OCI-LY1 (cell line): ENCODE measurements around the gene SF3A1.

Experiments used
- H2AFZ ChIP-seq: fragments of 200-600 bp; sonication (generic), shearing (Covaris generic); 2 replicates; pipeline ENCODE4 v1.6.0; 2014; ENCODE audit warnings: antibody characterized with exemption, mild to moderate bottlenecking, low read length
- H3F3A ChIP-seq: fragments of 200-600 bp; sonication (generic), shearing (Covaris generic); 2 replicates; pipeline ENCODE4 v1.6.0; 2014; ENCODE audit warnings: mild to moderate bottlenecking, antibody characterized with exemption, low read length, moderate library complexity; ENCODE audit not compliant: insufficient read depth
- H3K27ac ChIP-seq: fragments of 200-600 bp; sonication (generic); 2 replicates; pipeline ENCODE4 v1.5.1; 2014; ENCODE audit warnings: low read length, mixed run types, mild to moderate bottlenecking, low read depth; ENCODE audit not compliant: poor library complexity, severe bottlenecking
- H3K27me3 ChIP-seq: fragments of 200-600 bp; sonication (generic); 2 replicates; pipeline ENCODE4 v1.6.0; 2014; ENCODE audit warnings: antibody characterized with exemption, mild to moderate bottlenecking, low read length, moderate library complexity; ENCODE audit not compliant: insufficient read depth
- H3K36me3 ChIP-seq: fragments of 200-600 bp; sonication (generic); 2 replicates; pipeline ENCODE4 v1.6.1; 2014; ENCODE audit warnings: mild to moderate bottlenecking, antibody characterized with exemption, low read length, moderate library complexity, mixed read lengths; ENCODE audit not compliant: insufficient read depth
- H3K4me1 ChIP-seq: fragments of 200-600 bp; sonication (generic); 2 replicates; pipeline ENCODE4 v1.5.1; 2014; ENCODE audit warnings: mild to moderate bottlenecking, low read length, moderate library complexity; ENCODE audit not compliant: insufficient read depth, severe bottlenecking
- H3K4me2 ChIP-seq: fragments of 200-600 bp; sonication (generic), shearing (Covaris generic); 2 replicates; pipeline ENCODE4 v1.6.1; 2014; ENCODE audit warnings: low read length
- H3K4me3 ChIP-seq: fragments of 200-600 bp; sonication (generic); 2 replicates; pipeline ENCODE4 v1.5.1; 2014; ENCODE audit warnings: low read length, low read depth, mild to moderate bottlenecking, mixed read lengths; ENCODE audit not compliant: poor library complexity, severe bottlenecking
- H3K79me2 ChIP-seq: fragments of 200-600 bp; shearing (Covaris generic); 2 replicates; pipeline ENCODE4 v1.6.1; 2016; ENCODE audit warnings: mixed run types, low read length, mixed read lengths; ENCODE audit not compliant: insufficient read depth
- H3K9ac ChIP-seq: fragments of 200-600 bp; sonication (generic), shearing (Covaris generic); 2 replicates; pipeline ENCODE4 v1.6.1; 2014; ENCODE audit warnings: mild to moderate bottlenecking, low read length, mixed read lengths
- H3K9me2 ChIP-seq: fragments of 200-600 bp; sonication (generic), shearing (Covaris generic); 2 replicates; pipeline ENCODE4 v1.6.1; 2014; ENCODE audit warnings: low read depth, mild to moderate bottlenecking, low read length, mixed read lengths
- H3K9me3 ChIP-seq: fragments of 200-600 bp; shearing (Covaris generic); 2 replicates; pipeline ENCODE4 v1.6.1; 2014; ENCODE audit warnings: low read length, mixed read lengths
- H4K20me1 ChIP-seq: fragments of 200-600 bp; sonication (generic), shearing (Covaris generic); 2 replicates; pipeline ENCODE4 v1.6.0; 2016; ENCODE audit warnings: mild to moderate bottlenecking, low read length; ENCODE audit not compliant: insufficient read depth
- CTCF ChIP-seq: fragments of 200-600 bp; sonication (generic), shearing (Covaris generic); IDR thresholded peaks from 2 replicates; pipeline ENCODE4 v1.5.1; 2017; ENCODE audit warnings: mild to moderate bottlenecking, antibody characterized with exemption, low read length, moderate library complexity, mixed read lengths
- EZH2 ChIP-seq: fragments of 200-600 bp; sonication (generic), shearing (Covaris generic); IDR thresholded peaks from 2 replicates; pipeline ENCODE4 v1.8.0; 2017; ENCODE audit warnings: borderline replicate concordance, mixed run types, mild to moderate bottlenecking, antibody characterized with exemption, low read length, moderate library complexity, mixed read lengths

The SF3A1 gene

GRCh38 chr22:30337461-30337778 is 19.3 kb downstream of the SF3A1 start:
- H4K20me1 ChIP-seq: no peaks in the 10 kb centered on the region
- no peak overlapping the region for H3K9ac ChIP-seq
- H3K9me2 ChIP-seq: no peaks in the 10 kb centered on the region
- H3K27me3 ChIP-seq: no peaks in the 10 kb centered on the region
- TF ChIP-seq CTCF: no peak
- no peak for TF ChIP-seq EZH2
- H3K79me2 ChIP-seq: no peaks in the 10 kb centered on the region
- no peaks in the 10 kb centered on the region for H3F3A ChIP-seq
- no peaks in the 10 kb centered on the region for H3K9me3 ChIP-seq
- no peak overlapping the region for H2AFZ ChIP-seq
- no peak overlapping the region for H3K4me3 ChIP-seq
- no peak overlapping the region for H3K4me2 ChIP-seq
- H3K27ac ChIP-seq: no peak overlapping the region
- peaks cover 99% of the 10 kb centered on the region for H3K36me3 ChIP-seq
- no peaks in the 10 kb centered on the region for H3K4me1 ChIP-seq

GRCh38 chr22:30336752-30337460 is 19.8 kb downstream of the SF3A1 start:
- Histone ChIP-seq H3K27ac (no peak overlapping the region), H4K20me1 (no peaks in the 10 kb centered on the region)

GRCh38 chr22:30335236-30335635 is 21.5 kb downstream of the SF3A1 start:
- Histone ChIP-seq H3K9me2 (no peaks in the 10 kb centered on the region), H3F3A (no peaks in the 10 kb centered on the region), H2AFZ (no peak overlapping the region), H3K79me2 (no peaks in the 10 kb centered on the region), H3K27me3 (no peaks in the 10 kb centered on the region), H4K20me1 (no peaks in the 10 kb centered on the region), H3K4me3 (no peak overlapping the region), H3K9ac (no peak overlapping the region), H3K4me2 (no peak overlapping the region), H3K27ac (no peak overlapping the region), H3K36me3 (peaks cover 91% of the 10 kb centered on the region), H3K9me3 (no peaks in the 10 kb centered on the region), H3K4me1 (no peaks in the 10 kb centered on the region)
- TF ChIP-seq EZH2 (no peak), CTCF (no peak)

More at GRCh38 chr22:30336752-30337460, 19.8 kb downstream of the SF3A1 start:
- Histone ChIP-seq H3K4me3 (no peak overlapping the region), H3K9ac (no peak overlapping the region), H3K4me1 (no peaks in the 10 kb centered on the region), H3K4me2 (no peak overlapping the region), H3K27me3 (no peaks in the 10 kb centered on the region), H2AFZ (no peak overlapping the region), H3K79me2 (no peaks in the 10 kb centered on the region), H3F3A (no peaks in the 10 kb centered on the region), H3K9me3 (no peaks in the 10 kb centered on the region), H3K36me3 (peaks cover 98% of the 10 kb centered on the region), H3K9me2 (no peaks in the 10 kb centered on the region)
- TF ChIP-seq EZH2: no peak
- TF ChIP-seq CTCF: no peak
